Activated CD4-positive, CD25-positive, alpha-beta regulatory T cell treated with anti-CD3 and anti-CD28 coated beads, Interleukin-2, amount 50 U/mL, for 16 hours (primary cell): ENCODE measurements around the gene UNC5B.

Experiments
- DNase-seq: peaks from one replicate; pipeline ENCODE4 v3.0.0-alpha.2; 2020; ENCODE audit warnings: low read depth, low spot score

The UNC5B gene

GRCh38 chr10:71253981-71254818 is 41.8 kb downstream of the UNC5B start:
- no peak for DNase-seq

GRCh38 chr10:71254834-71255549 is 42.6 kb downstream of the UNC5B start:
- DNase-seq: no peak

- DNase-seq: no peak
These were observed 43.1 kb downstream of the UNC5B start for GRCh38 chr10:71255550-71255807.

- no peak for DNase-seq
These were observed 43.7 kb downstream of the UNC5B start for GRCh38 chr10:71255808-71256660.

- DNase-seq: no peak
These were observed 44.4 kb downstream of the UNC5B start for GRCh38 chr10:71256661-71257318.

- no peak for DNase-seq
These were observed 45.1 kb downstream of the UNC5B start for GRCh38 chr10:71257319-71257997.

- DNase-seq: no peak
These were observed 45.7 kb downstream of the UNC5B start for GRCh38 chr10:71258046-71258445.

GRCh38 chr10:71258446-71259145 is 46.2 kb downstream of the UNC5B start:
- DNase-seq: no peak

GRCh38 chr10:71259282-71259681 is 46.9 kb downstream of the UNC5B start:
- no peak for DNase-seq

- no peak for DNase-seq
These were observed 47.6 kb downstream of the UNC5B start for GRCh38 chr10:71259815-71260501.

GRCh38 chr10:71260622-71261325 is 48.4 kb downstream of the UNC5B start:
- no peak for DNase-seq

GRCh38 chr10:71262027-71262426 is 49.7 kb downstream of the UNC5B start:
- DNase-seq: no peak

- no peak for DNase-seq
These were observed 50.4 kb downstream of the UNC5B start for GRCh38 chr10:71262817-71263216.

GRCh38 chr10:71263376-71263775 is 51.0 kb downstream of the UNC5B start:
- no peak for DNase-seq

- no peak for DNase-seq
These were observed 52.2 kb downstream of the UNC5B start for GRCh38 chr10:71264345-71265200.

GRCh38 chr10:71265201-71265575 is 52.8 kb downstream of the UNC5B start:
- no peak for DNase-seq

- DNase-seq: no peak
These were observed 53.3 kb downstream of the UNC5B start for GRCh38 chr10:71265618-71266146.
